ENCODE data around the gene RBMY1D.
"Not testable (repeated sequence)": the region's sequence is repeated elsewhere in the genome, so short reads cannot be mapped to it uniquely, and the experiment has no call there.

The RBMY1D gene

GRCh38 chrY:21894426-21894825, at the start of gene RBMY1D:
RBMY1D (minus strand) TSS chrY:21894526; CDS start chrY:21892513, 2,013 bp downstream.
- H3K27me3 ChIP-seq (ENCODE audit: control insufficient read depth, insufficient read depth, low read length); H3K9me3 ChIP-seq (ENCODE audit: control insufficient read depth, insufficient read depth, low read length); H3K36me3 ChIP-seq (ENCODE audit: control insufficient read depth, insufficient read depth, low read length); H3K9ac ChIP-seq (ENCODE audit: low read depth, low read length); H3K4me3 ChIP-seq (ENCODE audit: low read depth, low read length); H3K4me1 ChIP-seq (ENCODE audit: control insufficient read depth, insufficient read depth, low read length): not testable (repeated sequence)

DNA sequence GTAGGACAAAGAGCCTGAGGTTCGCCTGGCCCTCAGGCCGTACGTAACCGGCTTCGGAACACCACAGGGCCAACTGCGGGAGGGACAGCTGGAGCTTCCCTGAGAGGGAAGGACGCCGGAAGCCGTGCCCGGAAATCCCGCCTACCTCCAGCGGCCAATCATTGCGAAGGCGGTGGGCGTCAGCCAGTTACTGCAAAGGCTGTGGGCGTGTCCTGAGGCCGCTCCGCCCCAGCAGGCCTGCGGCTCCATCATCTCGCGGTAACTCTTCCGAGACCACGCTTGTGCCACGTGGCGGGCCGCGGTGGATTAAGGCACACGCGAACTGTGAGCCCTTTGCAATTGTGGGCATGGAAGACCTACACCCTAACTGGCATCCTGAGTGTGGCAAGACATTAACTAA, 23.6 kb upstream of the RBMY1D start, which contains the start of gene RBMY1E:
RBMY1E (minus strand) TSS at position 101 of the 400 bp plus-strand sequence. CDS start 1,978 bp downstream, outside the sequence.
- not testable (repeated sequence) for H3K36me3 ChIP-seq (ENCODE audit: control insufficient read depth, insufficient read depth, low read length); H3K9ac ChIP-seq (ENCODE audit: low read depth, low read length); H3K27me3 ChIP-seq (ENCODE audit: control insufficient read depth, insufficient read depth, low read length); H3K9me3 ChIP-seq (ENCODE audit: control insufficient read depth, insufficient read depth, low read length); H3K4me3 ChIP-seq (ENCODE audit: low read depth, low read length); H3K4me1 ChIP-seq (ENCODE audit: control insufficient read depth, insufficient read depth, low read length)

- H3K4me1 ChIP-seq (ENCODE audit: control insufficient read depth, insufficient read depth, low read length); H3K36me3 ChIP-seq (ENCODE audit: control insufficient read depth, insufficient read depth, low read length); H3K9me3 ChIP-seq (ENCODE audit: control insufficient read depth, insufficient read depth, low read length); H3K9ac ChIP-seq (ENCODE audit: low read depth, low read length); H3K4me3 ChIP-seq (ENCODE audit: low read depth, low read length); H3K27me3 ChIP-seq (ENCODE audit: control insufficient read depth, insufficient read depth, low read length): not testable (repeated sequence)
Measured at GRCh38 chrY:21869407-21870076, 24.8 kb downstream of the RBMY1D start.

DNA sequence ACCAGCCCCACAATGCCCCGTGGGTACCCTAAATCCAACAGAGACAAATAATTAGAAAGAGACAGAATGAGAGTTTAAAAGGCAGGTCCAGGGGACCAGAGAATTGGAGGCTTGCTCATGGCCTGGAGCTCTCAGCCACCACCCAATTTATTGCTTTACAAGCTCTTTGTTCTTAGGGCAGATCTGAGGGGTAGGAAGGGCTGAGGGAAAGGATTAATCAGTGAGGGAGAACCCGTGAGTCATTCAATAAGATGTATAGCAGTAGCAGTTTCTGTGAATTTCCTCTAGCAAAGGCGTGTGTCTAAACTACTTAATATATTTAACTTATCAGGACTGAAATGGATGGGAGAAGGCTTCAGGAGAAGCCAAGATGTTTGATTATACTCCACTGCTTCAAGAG, 48.8 kb downstream of the RBMY1D start:
- no peaks in the 10 kb centered on the region for H3K27me3 ChIP-seq (ENCODE audit: control insufficient read depth, insufficient read depth, low read length)
- no peak overlapping the region for H3K4me3 ChIP-seq (ENCODE audit: low read depth, low read length)
- H3K9ac ChIP-seq (ENCODE audit: low read depth, low read length): no peak overlapping the region
- no peaks in the 10 kb centered on the region for H3K4me1 ChIP-seq (ENCODE audit: control insufficient read depth, insufficient read depth, low read length)
- H3K36me3 ChIP-seq (ENCODE audit: control insufficient read depth, insufficient read depth, low read length): no peaks in the 10 kb centered on the region
- no peaks in the 10 kb centered on the region for H3K9me3 ChIP-seq (ENCODE audit: control insufficient read depth, insufficient read depth, low read length)

GRCh38 chrY:21842090-21842489, 52.2 kb downstream of the RBMY1D start:
- Histone ChIP-seq H3K9me3 (ENCODE audit: control insufficient read depth, insufficient read depth, low read length) (no peaks in the 10 kb centered on the region), H3K27me3 (ENCODE audit: control insufficient read depth, insufficient read depth, low read length) (no peaks in the 10 kb centered on the region), H3K4me3 (ENCODE audit: low read depth, low read length) (no peak overlapping the region), H3K36me3 (ENCODE audit: control insufficient read depth, insufficient read depth, low read length) (no peaks in the 10 kb centered on the region), H3K4me1 (ENCODE audit: control insufficient read depth, insufficient read depth, low read length) (no peaks in the 10 kb centered on the region), H3K9ac (ENCODE audit: low read depth, low read length) (no peak overlapping the region)

GRCh38 chrY:21839489-21839888, 54.8 kb downstream of the RBMY1D start:
- Histone ChIP-seq H3K36me3 (ENCODE audit: control insufficient read depth, insufficient read depth, low read length) (no peaks in the 10 kb centered on the region), H3K4me1 (ENCODE audit: control insufficient read depth, insufficient read depth, low read length) (no peaks in the 10 kb centered on the region), H3K27me3 (ENCODE audit: control insufficient read depth, insufficient read depth, low read length) (no peaks in the 10 kb centered on the region), H3K4me3 (ENCODE audit: low read depth, low read length) (no peak overlapping the region), H3K9ac (ENCODE audit: low read depth, low read length) (no peak overlapping the region), H3K9me3 (ENCODE audit: control insufficient read depth, insufficient read depth, low read length) (no peaks in the 10 kb centered on the region)

- Histone ChIP-seq H3K9me3 (ENCODE audit: control insufficient read depth, insufficient read depth, low read length) (no peaks in the 10 kb centered on the region), H3K36me3 (ENCODE audit: control insufficient read depth, insufficient read depth, low read length) (no peaks in the 10 kb centered on the region), H3K9ac (ENCODE audit: low read depth, low read length) (no peak overlapping the region), H3K4me1 (ENCODE audit: control insufficient read depth, insufficient read depth, low read length) (no peaks in the 10 kb centered on the region), H3K4me3 (ENCODE audit: low read depth, low read length) (no peak overlapping the region), H3K27me3 (ENCODE audit: control insufficient read depth, insufficient read depth, low read length) (no peaks in the 10 kb centered on the region)
Measured at GRCh38 chrY:21836343-21836742, 58.0 kb downstream of the RBMY1D start.

DNA sequence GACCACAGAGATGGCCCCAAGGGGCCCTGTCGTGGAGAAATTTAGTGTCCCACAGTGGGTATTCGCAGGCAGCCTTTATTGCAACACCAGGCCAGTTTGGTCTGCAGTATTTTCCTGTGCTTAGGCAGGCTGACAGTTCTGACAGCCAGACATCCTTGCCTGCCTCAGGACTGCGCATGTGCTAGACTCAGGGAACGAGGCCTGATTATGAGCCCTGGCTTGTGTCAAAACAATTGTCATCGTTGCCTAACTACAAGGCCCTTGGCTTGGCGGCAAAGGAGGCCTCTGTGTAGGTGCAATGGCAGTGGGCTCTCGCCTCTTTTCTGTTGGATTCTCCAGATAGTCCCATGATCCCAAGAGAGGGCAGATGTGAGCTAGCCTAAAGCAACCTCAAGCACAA, 59.3 kb downstream of the RBMY1D start:
- H3K36me3 ChIP-seq (ENCODE audit: control insufficient read depth, insufficient read depth, low read length): no peaks in the 10 kb centered on the region
- no peaks in the 10 kb centered on the region for H3K9me3 ChIP-seq (ENCODE audit: control insufficient read depth, insufficient read depth, low read length)
- no peak overlapping the region for H3K4me3 ChIP-seq (ENCODE audit: low read depth, low read length)
- no peaks in the 10 kb centered on the region for H3K27me3 ChIP-seq (ENCODE audit: control insufficient read depth, insufficient read depth, low read length)
- H3K9ac ChIP-seq (ENCODE audit: low read depth, low read length): no peak overlapping the region
- H3K4me1 ChIP-seq (ENCODE audit: control insufficient read depth, insufficient read depth, low read length): no peaks in the 10 kb centered on the region

Data from iPS-15b (cell line).